ENCODE data around the gene OTULIN.

GRCh38 chr5:14733661-14734060 lies 69.1 kb downstream of the OTULIN start:
- TF ChIP-seq CTCF (IDR thresholded peaks at IDR 0.05) (no peak), ZFX (IDR thresholded peaks at IDR 0.05; ENCODE audit: borderline replicate concordance) (no peak)

All from 22Rv1 (cell line).